ENCODE results near the gene EFCAB11.

- TF ChIP-seq EP300 (IDR thresholded peaks at IDR 0.05) (no peak), CTCF (IDR thresholded peaks at IDR 0.05) (no peak), POLR2A (IDR thresholded peaks at IDR 0.05) (no peak)
Measured at GRCh38 chr14:89849931-89850330, 104.6 kb downstream of the EFCAB11 start.
